ENCODE results near the gene RBMS1.

RBMS1 gene

GRCh38 chr2:160229591-160229990, 264.0 kb downstream of the RBMS1 start:
- Histone ChIP-seq H3K9ac (ENCODE audit: low read depth in 1 of 2, low read length in 2 of 2) (no peak overlapping the region), H3K9me3 (ENCODE audit: control insufficient read depth in 1 of 2, low read length in 2 of 2) (no peaks in the 10 kb centered on the region), H3K27me3 (ENCODE audit: control insufficient read depth in 1 of 2, insufficient read depth in 2 of 2, low read length in 2 of 2) (no peaks in the 10 kb centered on the region), H3K4me3 (ENCODE audit: low read depth in 1 of 2, low read length in 2 of 2) (no peak overlapping the region), H3K4me1 (ENCODE audit: control insufficient read depth in 1 of 2, insufficient read depth in 2 of 2, low read length in 2 of 2) (peaks cover 21 to 51% of the 10 kb centered on the region in 2 donors), H3K36me3 (ENCODE audit: control insufficient read depth in 1 of 2, insufficient read depth in 2 of 2, low read length in 2 of 2) (no peaks in the 10 kb centered on the region), H3K27ac (ENCODE audit: low read depth, low read length) (no peak overlapping the region)

GRCh38 chr2:160228141-160228917, 265.3 kb downstream of the RBMS1 start:
- no peaks in the 10 kb centered on the region for H3K9me3 ChIP-seq (ENCODE audit: control insufficient read depth in 1 of 2, low read length in 2 of 2)
- no peak overlapping the region for H3K27ac ChIP-seq (ENCODE audit: low read depth, low read length)
- H3K4me3 ChIP-seq (ENCODE audit: low read depth in 1 of 2, low read length in 2 of 2) = no peak overlapping the region
- peaks cover 24 to 64% of the 10 kb centered on the region in 2 donors for H3K4me1 ChIP-seq (ENCODE audit: control insufficient read depth in 1 of 2, insufficient read depth in 2 of 2, low read length in 2 of 2)
- no peaks in the 10 kb centered on the region for H3K27me3 ChIP-seq (ENCODE audit: control insufficient read depth in 1 of 2, insufficient read depth in 2 of 2, low read length in 2 of 2)
- H3K9ac ChIP-seq (ENCODE audit: low read depth in 1 of 2, low read length in 2 of 2) = no peak overlapping the region
- no peaks in the 10 kb centered on the region for H3K36me3 ChIP-seq (ENCODE audit: control insufficient read depth in 1 of 2, insufficient read depth in 2 of 2, low read length in 2 of 2)

GRCh38 chr2:160227293-160227915, 266.2 kb downstream of the RBMS1 start:
- Histone ChIP-seq H3K36me3 (ENCODE audit: control insufficient read depth in 1 of 2, insufficient read depth in 2 of 2, low read length in 2 of 2) (no peaks in the 10 kb centered on the region), H3K9ac (ENCODE audit: low read depth in 1 of 2, low read length in 2 of 2) (no peak overlapping the region), H3K4me3 (ENCODE audit: low read depth in 1 of 2, low read length in 2 of 2) (no peak overlapping the region), H3K4me1 (ENCODE audit: control insufficient read depth in 1 of 2, insufficient read depth in 2 of 2, low read length in 2 of 2) (peaks cover 33 to 73% of the 10 kb centered on the region in 2 donors), H3K9me3 (ENCODE audit: control insufficient read depth in 1 of 2, low read length in 2 of 2) (no peaks in the 10 kb centered on the region), H3K27me3 (ENCODE audit: control insufficient read depth in 1 of 2, insufficient read depth in 2 of 2, low read length in 2 of 2) (no peaks in the 10 kb centered on the region), H3K27ac (ENCODE audit: low read depth, low read length) (no peak overlapping the region)

- no peak overlapping the region for H3K9ac ChIP-seq (ENCODE audit: low read depth in 1 of 2, low read length in 2 of 2)
- no peak overlapping the region for H3K4me3 ChIP-seq (ENCODE audit: low read depth in 1 of 2, low read length in 2 of 2)
- no peak overlapping the region for H3K27ac ChIP-seq (ENCODE audit: low read depth, low read length)
- H3K4me1 ChIP-seq (ENCODE audit: control insufficient read depth in 1 of 2, insufficient read depth in 2 of 2, low read length in 2 of 2) = peaks cover 43 to 83% of the 10 kb centered on the region in 2 donors
- H3K9me3 ChIP-seq (ENCODE audit: control insufficient read depth in 1 of 2, low read length in 2 of 2) = no peaks in the 10 kb centered on the region
- H3K36me3 ChIP-seq (ENCODE audit: control insufficient read depth in 1 of 2, insufficient read depth in 2 of 2, low read length in 2 of 2) = no peaks in the 10 kb centered on the region
- no peaks in the 10 kb centered on the region for H3K27me3 ChIP-seq (ENCODE audit: control insufficient read depth in 1 of 2, insufficient read depth in 2 of 2, low read length in 2 of 2)
These were observed 267.2 kb downstream of the RBMS1 start for GRCh38 chr2:160226367-160226766.

- H3K4me3 ChIP-seq (ENCODE audit: low read depth in 1 of 2, low read length in 2 of 2) = no peak overlapping the region
- peaks cover 50 to 90% of the 10 kb centered on the region in 2 donors for H3K4me1 ChIP-seq (ENCODE audit: control insufficient read depth in 1 of 2, insufficient read depth in 2 of 2, low read length in 2 of 2)
- no peaks in the 10 kb centered on the region for H3K36me3 ChIP-seq (ENCODE audit: control insufficient read depth in 1 of 2, insufficient read depth in 2 of 2, low read length in 2 of 2)
- no peak overlapping the region for H3K27ac ChIP-seq (ENCODE audit: low read depth, low read length)
- H3K27me3 ChIP-seq (ENCODE audit: control insufficient read depth in 1 of 2, insufficient read depth in 2 of 2, low read length in 2 of 2) = no peaks in the 10 kb centered on the region
- no peak overlapping the region for H3K9ac ChIP-seq (ENCODE audit: low read depth in 1 of 2, low read length in 2 of 2)
- no peaks in the 10 kb centered on the region for H3K9me3 ChIP-seq (ENCODE audit: control insufficient read depth in 1 of 2, low read length in 2 of 2)
These were observed 267.9 kb downstream of the RBMS1 start for GRCh38 chr2:160225722-160226121.

- Histone ChIP-seq H3K27me3 (ENCODE audit: control insufficient read depth in 1 of 2, insufficient read depth in 2 of 2, low read length in 2 of 2) (no peaks in the 10 kb centered on the region), H3K36me3 (ENCODE audit: control insufficient read depth in 1 of 2, insufficient read depth in 2 of 2, low read length in 2 of 2) (no peaks in the 10 kb centered on the region), H3K27ac (ENCODE audit: low read depth, low read length) (no peak overlapping the region)
These were observed 269.1 kb downstream of the RBMS1 start for GRCh38 chr2:160224507-160224906.

GRCh38 chr2:160224060-160224459, 269.5 kb downstream of the RBMS1 start:
- Histone ChIP-seq H3K4me1 (ENCODE audit: control insufficient read depth in 1 of 2, insufficient read depth in 2 of 2, low read length in 2 of 2) (peaks cover 49 to 90% of the 10 kb centered on the region in 2 donors), H3K36me3 (ENCODE audit: control insufficient read depth in 1 of 2, insufficient read depth in 2 of 2, low read length in 2 of 2) (no peaks in the 10 kb centered on the region), H3K9ac (ENCODE audit: low read depth in 1 of 2, low read length in 2 of 2) (no peak overlapping the region), H3K9me3 (ENCODE audit: control insufficient read depth in 1 of 2, low read length in 2 of 2) (no peaks in the 10 kb centered on the region), H3K27ac (ENCODE audit: low read depth, low read length) (no peak overlapping the region), H3K4me3 (ENCODE audit: low read depth in 1 of 2, low read length in 2 of 2) (no peak overlapping the region), H3K27me3 (ENCODE audit: control insufficient read depth in 1 of 2, insufficient read depth in 2 of 2, low read length in 2 of 2) (no peaks in the 10 kb centered on the region)

More at GRCh38 chr2:160224507-160224906, 269.1 kb downstream of the RBMS1 start:
- Histone ChIP-seq H3K4me1 (ENCODE audit: control insufficient read depth in 1 of 2, insufficient read depth in 2 of 2, low read length in 2 of 2) (peaks cover 53 to 94% of the 10 kb centered on the region in 2 donors), H3K9me3 (ENCODE audit: control insufficient read depth in 1 of 2, low read length in 2 of 2) (no peaks in the 10 kb centered on the region), H3K9ac (ENCODE audit: low read depth in 1 of 2, low read length in 2 of 2) (no peak overlapping the region), H3K4me3 (ENCODE audit: low read depth in 1 of 2, low read length in 2 of 2) (no peak overlapping the region)

- no peaks in the 10 kb centered on the region for H3K27me3 ChIP-seq (ENCODE audit: control insufficient read depth in 1 of 2, insufficient read depth in 2 of 2, low read length in 2 of 2)
- H3K27ac ChIP-seq (ENCODE audit: low read depth, low read length) = no peak overlapping the region
- no peak overlapping the region for H3K9ac ChIP-seq (ENCODE audit: low read depth in 1 of 2, low read length in 2 of 2)
- no peaks in the 10 kb centered on the region for H3K9me3 ChIP-seq (ENCODE audit: control insufficient read depth in 1 of 2, low read length in 2 of 2)
- H3K36me3 ChIP-seq (ENCODE audit: control insufficient read depth in 1 of 2, insufficient read depth in 2 of 2, low read length in 2 of 2) = no peaks in the 10 kb centered on the region
- no peak overlapping the region for H3K4me3 ChIP-seq (ENCODE audit: low read depth in 1 of 2, low read length in 2 of 2)
- H3K4me1 ChIP-seq (ENCODE audit: control insufficient read depth in 1 of 2, insufficient read depth in 2 of 2, low read length in 2 of 2) = peaks cover 49 to 85% of the 10 kb centered on the region in 2 donors
These were observed 270.0 kb downstream of the RBMS1 start for GRCh38 chr2:160223560-160223959.

- Histone ChIP-seq H3K4me1 (ENCODE audit: control insufficient read depth in 1 of 2, insufficient read depth in 2 of 2, low read length in 2 of 2) (peaks cover 42 to 76% of the 10 kb centered on the region in 2 donors), H3K9me3 (ENCODE audit: control insufficient read depth in 1 of 2, low read length in 2 of 2) (no peaks in the 10 kb centered on the region), H3K27ac (ENCODE audit: low read depth, low read length) (no peak overlapping the region), H3K36me3 (ENCODE audit: control insufficient read depth in 1 of 2, insufficient read depth in 2 of 2, low read length in 2 of 2) (no peaks in the 10 kb centered on the region), H3K9ac (ENCODE audit: low read depth in 1 of 2, low read length in 2 of 2) (no peak overlapping the region), H3K27me3 (ENCODE audit: control insufficient read depth in 1 of 2, insufficient read depth in 2 of 2, low read length in 2 of 2) (no peaks in the 10 kb centered on the region), H3K4me3 (ENCODE audit: low read depth in 1 of 2, low read length in 2 of 2) (no peak overlapping the region)
These were observed 270.9 kb downstream of the RBMS1 start for GRCh38 chr2:160222546-160223283.

All from duodenal mucosa (tissue), 2 donors.